PC-9 (cell line): ENCODE results near the gene ZYG11A. TPM values are rescaled to one million over a fixed set of nuclear protein-coding genes. Genes with fewer than 3 reads are reported as not detected.

ENCODE experiments used
- BruUV-seq: library from RNA; stranded (reverse); fragments of 400-500 nt; replicated peaks from 2 replicates; lab custom pipeline; 2021; lab: Mats Ljungman, UMichigan
- CTCF ChIA-PET: fragments of 300-600 bp; sonication (Branson Sonifier 250); formaldehyde crosslinking; loops from one replicate; lab custom pipeline; 2022; ENCODE audit warnings: antibody characterized with exemption; lab: Charles Lee
- POLR2A ChIA-PET: fragments of 300-600 bp; sonication (Branson Sonifier 250); formaldehyde crosslinking; loops from one replicate; lab custom pipeline; 2022; ENCODE audit warnings: antibody characterized with exemption; ENCODE audit not compliant: unreplicated experiment; lab: Charles Lee
- DNase-seq, 2 experiments: peaks; one replicate each; pipeline versions ENCODE4 v3.0.0 to v3.0.0-alpha.2; 2015 to 2022; ENCODE audit warnings: mixed read lengths in 1 of 2
- H2AFZ ChIP-seq: fragments of 200-600 bp; sonication (generic); 2 replicates; pipeline ENCODE4 v1.8.1; 2017; ENCODE audit warnings: antibody characterized with exemption
- H3F3A ChIP-seq: fragments of 200-600 bp; sonication (generic); 2 replicates; pipeline ENCODE4 v1.8.1; 2017; ENCODE audit warnings: antibody characterized with exemption, mild to moderate bottlenecking, low read depth; ENCODE audit not compliant: insufficient read depth
- H3K27ac ChIP-seq: fragments of 200-600 bp; sonication (generic); 2 replicates; pipeline ENCODE4 v1.6.1; 2016; ENCODE audit warnings: mixed run types
- H3K27me3 ChIP-seq: fragments of 200-600 bp; sonication (generic); 2 replicates; pipeline ENCODE4 v1.6.1; 2016; ENCODE audit warnings: low read depth, mixed run types; ENCODE audit not compliant: insufficient read depth
- H3K36me3 ChIP-seq: fragments of 200-600 bp; sonication (generic); 2 replicates; pipeline ENCODE4 v1.6.1; 2016; ENCODE audit warnings: low read depth, mixed run types
- H3K4me1 ChIP-seq: fragments of 200-600 bp; sonication (generic); replicated peaks from 2 replicates; pipeline ENCODE4 v1.6.1; 2016; ENCODE audit warnings: mixed run types; ENCODE audit not compliant: insufficient read depth
- H3K4me2 ChIP-seq: fragments of 200-600 bp; sonication (generic); 2 replicates; pipeline ENCODE4 v1.6.1; 2017; ENCODE audit warnings: mixed run types
- H3K4me3 ChIP-seq: fragments of 200-600 bp; sonication (generic); 2 replicates; pipeline ENCODE4 v1.6.1; 2016; ENCODE audit warnings: mixed run types
- H3K79me2 ChIP-seq: fragments of 200-600 bp; sonication (generic); 2 replicates; pipeline ENCODE4 v1.6.1; 2017; ENCODE audit warnings: low read depth, mixed run types
- H3K9me2 ChIP-seq: fragments of 200-600 bp; sonication (generic); 2 replicates; pipeline ENCODE4 v1.8.1; 2017; ENCODE audit warnings: mild to moderate bottlenecking; ENCODE audit not compliant: insufficient read depth
- H3K9me3 ChIP-seq: fragments of 200-600 bp; sonication (generic); 2 replicates; pipeline ENCODE4 v1.8.1; 2016; ENCODE audit warnings: low read depth; ENCODE audit not compliant: insufficient read depth
- H4K20me1 ChIP-seq: fragments of 200-600 bp; sonication (generic); 2 replicates; pipeline ENCODE4 v1.8.1; 2017; ENCODE audit not compliant: insufficient read depth
- CTCF ChIP-seq: fragments of 200-600 bp; sonication (generic); conservative IDR thresholded peaks from 2 replicates; pipeline ENCODE4 v1.6.1; 2017; ENCODE audit warnings: mixed run types, antibody characterized with exemption, mild to moderate bottlenecking, moderate library complexity
- EZH2 ChIP-seq: fragments of 200-600 bp; sonication (generic); IDR thresholded peaks from 2 replicates; pipeline ENCODE4 v1.8.0; 2017; ENCODE audit warnings: antibody characterized with exemption, low read depth
- intact Hi-C: fragments of 100-400 bp; cut with micrococcal nuclease; formaldehyde crosslinking; loops from one replicate; pipeline ENCODE4 v1.10.0; 2022; ENCODE audit not compliant: unreplicated experiment
- total RNA-seq: library from RNA; stranded (reverse); gene quantifications from 2 replicates; pipeline ENCODE4 v1.2.3, GENCODE V29; 2021

Gene ZYG11A
- total RNA-seq, 1 experiment from 2014 or later: 11.5 TPM

GRCh38 chr1:52913537-52913936, 71.0 kb downstream of the ZYG11A start:
- intact Hi-C loops: no loop called here
- Histone ChIP-seq H4K20me1 (no peaks in the 10 kb centered on the region), H3K9me3 (no peaks in the 10 kb centered on the region), H3K27me3 (no peaks in the 10 kb centered on the region), H3K4me2 (no peak overlapping the region), H2AFZ (no peak overlapping the region), H3K27ac (no peak overlapping the region), H3K4me3 (no peak overlapping the region), H3K36me3 (no peaks in the 10 kb centered on the region), H3K79me2 (no peaks in the 10 kb centered on the region), H3F3A (peaks cover under 1% of the 10 kb centered on the region; the same call in 1 of the 2 replicates), H3K4me1 (no peaks in the 10 kb centered on the region), H3K9me2 (no peaks in the 10 kb centered on the region)
- no peak for DNase-seq
- no TSS peak for BruUV-seq
- no peak for TF ChIP-seq CTCF
- no peak for TF ChIP-seq EZH2
- POLR2A ChIA-PET: no interaction called here
- CTCF ChIA-PET: no interaction called here

GRCh38 chr1:52914463-52914862, 71.9 kb downstream of the ZYG11A start:
- H3F3A ChIP-seq: peaks cover 9% of the 10 kb centered on the region; the same call in 1 of the 2 replicates
- TF ChIP-seq CTCF: no peak
- no peak for TF ChIP-seq EZH2
- no peaks in the 10 kb centered on the region for H3K4me1 ChIP-seq
- no peak overlapping the region for H2AFZ ChIP-seq
- no peak overlapping the region for H3K27ac ChIP-seq
- H3K4me2 ChIP-seq: no peak overlapping the region
- intact Hi-C loops: no loop called here
- CTCF ChIA-PET: no interaction called here
- DNase-seq: no peak
- no TSS peak for BruUV-seq
- POLR2A ChIA-PET: no interaction called here
- no peaks in the 10 kb centered on the region for H3K9me2 ChIP-seq
- no peak overlapping the region for H3K4me3 ChIP-seq
- H3K27me3 ChIP-seq: no peaks in the 10 kb centered on the region
- H3K79me2 ChIP-seq: no peaks in the 10 kb centered on the region
- no peaks in the 10 kb centered on the region for H3K36me3 ChIP-seq
- H4K20me1 ChIP-seq: no peaks in the 10 kb centered on the region
- no peaks in the 10 kb centered on the region for H3K9me3 ChIP-seq

DNA sequence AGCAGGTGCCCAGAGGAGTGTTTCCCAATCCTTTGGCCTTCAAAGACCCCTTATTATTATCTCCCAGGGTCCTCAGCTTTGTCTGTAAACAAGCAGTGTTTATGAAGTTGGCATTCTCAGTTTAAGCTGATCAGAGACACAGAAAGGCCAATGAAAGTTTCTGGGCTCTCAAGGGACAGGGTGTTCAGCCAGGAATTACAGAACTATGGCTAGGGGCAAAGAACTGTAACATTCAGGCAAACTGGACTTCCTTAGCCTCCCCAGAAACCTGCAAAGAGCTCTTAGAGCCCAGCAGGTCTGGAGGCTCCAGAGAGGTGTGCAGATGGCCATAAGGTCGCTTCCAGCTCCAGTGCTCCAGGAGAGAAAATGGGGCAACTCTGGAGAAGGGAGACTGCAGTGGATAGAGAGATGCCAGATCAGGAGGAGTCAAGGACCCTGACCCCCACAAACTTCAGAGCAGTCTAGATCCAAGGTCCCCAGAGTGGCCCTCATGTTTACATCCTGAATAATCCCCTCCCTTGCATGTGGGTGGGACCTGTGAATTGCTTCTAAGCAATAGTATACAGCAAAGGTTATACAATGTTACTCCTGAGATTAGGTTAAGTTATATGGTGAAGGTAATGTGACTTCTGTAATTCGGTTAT, 72.8 kb downstream of the ZYG11A start:
- Histone ChIP-seq H3K9me3 (no peaks in the 10 kb centered on the region), H3K27me3 (no peaks in the 10 kb centered on the region), H2AFZ (no peak overlapping the region), H3K4me3 (no peak overlapping the region), H4K20me1 (no peaks in the 10 kb centered on the region), H3F3A (peaks cover 9% of the 10 kb centered on the region; the same call in 1 of the 2 replicates), H3K4me2 (no peak overlapping the region), H3K79me2 (no peaks in the 10 kb centered on the region), H3K4me1 (no peaks in the 10 kb centered on the region), H3K9me2 (no peaks in the 10 kb centered on the region), H3K27ac (no peak overlapping the region), H3K36me3 (no peaks in the 10 kb centered on the region)
- BruUV-seq: no TSS peak
- DNase-seq: no peak
- TF ChIP-seq CTCF (no peak), EZH2 (no peak)
- intact Hi-C loops: no loop called here
- ChIA-PET CTCF (no interaction called here), POLR2A (no interaction called here)
